GM12878 (cell line): ENCODE measurements around the gene UBXN7. TPM values are rescaled to one million over a fixed set of nuclear protein-coding genes. Genes with fewer than 3 reads are reported as not detected.
A peak's percentile ranks its signal among the peaks of the same experiment; 100 is the strongest.

Experiments
- ATAC-seq: fragments of 200-7000 bp; cut with Tn5 transposase; 3 replicates; pipeline ENCODE4 v1.9.1; 2020; ENCODE audit warnings: mild to moderate bottlenecking, moderate library complexity
- BruUV-seq: library from RNA; stranded (reverse); fragments of 400-500 nt; replicated peaks from 2 replicates; lab custom pipeline; 2021; lab: Mats Ljungman, UMichigan
- CTCF ChIA-PET: fragments of 300-600 bp; sonication (Branson Sonifier 250); formaldehyde crosslinking; extraction: SDS; loops from one replicate; lab custom pipeline; 2021; ENCODE audit warnings: inconsistent platforms; lab: Yijun Ruan, JAX
- POLR2A ChIA-PET: fragments of 350-600 bp; formaldehyde crosslinking; extraction: SDS; loops from one replicate; lab custom pipeline; 2021; ENCODE audit warnings: inconsistent platforms; lab: Charles Lee
- RAD21 ChIA-PET: fragments of 300-600 bp; sonication (Branson Sonifier 250); formaldehyde crosslinking; loops from one replicate; lab custom pipeline; 2023; ENCODE audit warnings: antibody characterized with exemption; ENCODE audit not compliant: unreplicated experiment; lab: Charles Lee
- SMC1A ChIA-PET: fragments of 300-600 bp; sonication (Branson Sonifier 250); formaldehyde crosslinking; loops from one replicate; lab custom pipeline; 2023; ENCODE audit not compliant: unreplicated experiment, uncharacterized antibody; lab: Charles Lee
- DNase-seq: peaks from one replicate; pipeline ENCODE4 v3.0.0-alpha.2; 2011; ENCODE audit warnings: low read depth, low spot score
- FAIRE-seq: peaks from 3 replicates; lab custom pipeline; 2011; peaks lifted over from hg19 to GRCh38; lab: Jason Lieb, UNC
- H2AFZ ChIP-seq: 2 replicates; pipeline ENCODE4 v1.6.0; 2011; ENCODE audit warnings: low read depth, low read length, control low read depth; ENCODE audit not compliant: control insufficient read depth
- H3K27ac ChIP-seq: 2 replicates; pipeline ENCODE4 v1.5.1; 2011; ENCODE audit warnings: control low read depth; ENCODE audit not compliant: control insufficient read depth, insufficient read depth
- H3K27me3 ChIP-seq, 2 experiments: replicated peaks in 1 of 2; 2 replicates each; pipeline versions ENCODE4 v1.6.0 to v1.6.1; 2011; ENCODE audit warnings: low read length in 1 of 2; ENCODE audit not compliant: control insufficient read depth in 2 of 2, insufficient read depth in 2 of 2
- H3K36me3 ChIP-seq, 2 experiments: 2 replicates each; pipeline ENCODE4 v1.5.1; 2011; ENCODE audit warnings: low read length in 1 of 2; ENCODE audit not compliant: control insufficient read depth in 2 of 2, insufficient read depth in 2 of 2
- H3K4me1 ChIP-seq: 2 replicates; pipeline ENCODE4 v1.6.1; 2011; ENCODE audit warnings: mild to moderate bottlenecking, low read length, moderate library complexity, mixed read lengths; ENCODE audit not compliant: control insufficient read depth, insufficient read depth
- H3K4me2 ChIP-seq: 2 replicates; pipeline ENCODE4 v1.6.0; 2011; ENCODE audit warnings: control low read depth; ENCODE audit not compliant: control insufficient read depth, insufficient read depth
- H3K4me3 ChIP-seq: fragments of 200-600 bp; sonication (generic); 2 replicates; pipeline ENCODE4 v1.5.1; 2016
- H3K79me2 ChIP-seq: 2 replicates; pipeline ENCODE4 v1.6.0; 2011; ENCODE audit warnings: low read length; ENCODE audit not compliant: control insufficient read depth, insufficient read depth
- H3K9ac ChIP-seq: 2 replicates; pipeline ENCODE4 v1.8.0; 2011; ENCODE audit warnings: low read length, control low read depth, mixed read lengths; ENCODE audit not compliant: control insufficient read depth, insufficient read depth
- H3K9me3 ChIP-seq: replicated peaks from 3 replicates; pipeline ENCODE4 v1.5.1; 2011; ENCODE audit warnings: mild to moderate bottlenecking, low read length; ENCODE audit not compliant: control insufficient read depth, insufficient read depth
- H4K20me1 ChIP-seq: 2 replicates; pipeline ENCODE4 v1.6.0; 2011; ENCODE audit not compliant: control insufficient read depth, insufficient read depth
- BCL3 ChIP-seq: IDR thresholded peaks from 2 replicates; pipeline ENCODE4 v1.6.1; 2011; ENCODE audit warnings: borderline replicate concordance, low read depth, mild to moderate bottlenecking, moderate library complexity, low read length; ENCODE audit not compliant: insufficient read depth, poor library complexity, severe bottlenecking
- ETV6 ChIP-seq, 2 experiments: fragments of 450-650 bp in 1 of 2; IDR thresholded peaks in 1 of 2; conservative IDR thresholded peaks in 1 of 2; 2 replicates each; pipeline ENCODE4 v1.6.1; 2014; ENCODE audit warnings: antibody characterized with exemption in 1 of 2, borderline replicate concordance in 1 of 2, low read depth in 1 of 2, mild to moderate bottlenecking in 1 of 2, moderate library complexity in 1 of 2
- MTA2 ChIP-seq: fragments of 450-650 bp; IDR thresholded peaks from 2 replicates; pipeline ENCODE4 v1.6.1; 2016; ENCODE audit warnings: low read depth, mild to moderate bottlenecking, moderate library complexity
- STAT1 ChIP-seq: fragments of 450-650 bp; conservative IDR thresholded peaks from 2 replicates; pipeline ENCODE4 v1.6.1; 2014; ENCODE audit warnings: antibody characterized with exemption, mild to moderate bottlenecking
- YY1 ChIP-seq: IDR thresholded peaks from 2 replicates; pipeline ENCODE4 v1.6.1; 2011; ENCODE audit warnings: low read depth, mild to moderate bottlenecking, low read length
- ZBTB4 ChIP-seq: fragments of 450-650 bp; formaldehyde crosslinking; IDR thresholded peaks from 2 replicates; pipeline ENCODE4 v1.4.0; 2022; ENCODE audit warnings: mild to moderate bottlenecking, moderate library complexity
- WGBS: methylation state at CpG from one replicate; pipeline ENCODE4 v1.1.6; 2016; ENCODE audit warnings: low lambda C conversion rate; ENCODE audit not compliant: insufficient replicate concordance, insufficient coverage; ENCODE audit errors: missing lambda C conversion rate; 5-methylcytosine and 5-hydroxymethylcytosine counted together
- in situ Hi-C: fragments of 300-500 bp; cut with MboI; formaldehyde crosslinking; loops from 9 replicates; pipeline ENCODE4 v1.14.3; 2018; ENCODE audit warnings: mixed read lengths
- intact Hi-C: fragments of 100-400 bp; cut with micrococcal nuclease; formaldehyde crosslinking; loops from one replicate; pipeline ENCODE4 v1.14.2; 2022; ENCODE audit not compliant: unreplicated experiment
- polyA plus RNA-seq, 11 experiments: library from polyadenylated mRNA; depleted of rRNA in 4 of 11; unstranded in 6 of 11; stranded (reverse) in 5 of 11; fragments of >200 nt; fragmentation: Nextera tagmentation in 4 of 11; fragmentation: Illumina TruSeq in 1 of 11; extraction: Ambion mirVana in 4 of 11; extraction: Trizol in 1 of 11; gene quantifications; 1 replicate in 1 of 11; 2 replicates in 10 of 11; pipeline versions ENCODE4 v1.2.1 to v1.2.3, GENCODE V29; 2011 to 2016; ENCODE audit warnings: inconsistent platforms in 2 of 11, missing spikeins in 2 of 11, low read depth in 1 of 11
- total RNA-seq, 4 experiments: library from RNA; depleted of rRNA in 3 of 4; stranded (reverse); fragments of >200 nt in 3 of 4; fragmentation: Illumina TruSeq in 1 of 4; extraction: Trizol in 1 of 4; gene quantifications; 2 replicates each; pipeline versions ENCODE4 v1.2.1 to v1.2.3, GENCODE V29; 2013 to 2021

Gene UBXN7
- total and polyA plus RNA-seq, 10 of the 15 experiments (the other 5 are each of a cell fraction or from before 2014, with no cell fraction given), result 4.8 to 78.4 (median 24.9) TPM

GRCh38 chr3:196444500-196444894 lies 12.3 kb upstream of the UBXN7 start:
- no peak overlapping the region for H3K4me3 ChIP-seq
- CTCF ChIA-PET, result interaction anchor here (1.1 to 3.0 kb wide), 6 partner anchors 9 to 191 kb away, joined by 3 to 7 read pairs (median 4); no protein-coding TSS in a partner anchor
- H4K20me1 ChIP-seq, result no peaks in the 10 kb centered on the region
- no peak for ATAC-seq
- H3K4me1 ChIP-seq, result peaks cover 30% of the 10 kb centered on the region
- 0 out of 2 replicates have a peak overlapping the region, but pooled peaks have one; percentile 11 for H3K9ac ChIP-seq
- H2AFZ ChIP-seq, result peak overlapping the region; percentile 83
- H3K4me2 ChIP-seq, result 0 out of 2 replicates have a peak overlapping the region, but pooled peaks have one; percentile 9
- no peaks in the 10 kb centered on the region for H3K27me3 ChIP-seq
- peak in 1 of 2 experiments; percentile 90; a peak in 2 of 4 replicates for TF ChIP-seq ETV6 (conservative IDR thresholded peaks at IDR 0.05 in 1 of 2, IDR thresholded peaks at IDR 0.05 in 1 of 2; ENCODE audit: borderline replicate concordance in 1 of 2, low read depth in 1 of 2)
- TF ChIP-seq MTA2, result no peak
- 0 out of 2 replicates have a peak, but pooled peaks have one; percentile 30 for TF ChIP-seq YY1
- H3K36me3 ChIP-seq, result no peaks in the 10 kb centered on the region
- in situ Hi-C loops, result loop anchor here (25.0 kb wide), 1 partner anchor 1307 kb away; no protein-coding TSS in a partner anchor
- intact Hi-C loops, result loop anchor here (5.0 kb wide), 2 partner anchors 58 to 192 kb away; partner anchors contain the start of gene RNF168
- 35% methylated on average over 2 of the region's 2 CpGs for WGBS
- FAIRE-seq, result no peak
- H3K79me2 ChIP-seq, result no peaks in the 10 kb centered on the region
- no peaks in the 10 kb centered on the region; the same call in 2 of the 3 replicates for H3K9me3 ChIP-seq
- SMC1A ChIA-PET, result interaction anchor here (1.2 to 1.7 kb wide), 3 partner anchors 9 to 191 kb away, joined by 4 to 6 read pairs (median 5); no protein-coding TSS in a partner anchor
- RAD21 ChIA-PET, result interaction anchor here (0.6 to 1.6 kb wide), 3 partner anchors 12 to 189 kb away, joined by 3 to 5 read pairs (median 4); no protein-coding TSS in a partner anchor
- POLR2A ChIA-PET, result no interaction called here
- BruUV-seq, result no TSS peak
- 0 out of 2 replicates have a peak overlapping the region, but pooled peaks have one; percentile 49 for H3K27ac ChIP-seq
- DNase-seq, result no peak

GRCh38 chr3:196440696-196441095 lies 8.5 kb upstream of the UBXN7 start:
- no peaks in the 10 kb centered on the region; the same call in 2 of the 3 replicates for H3K9me3 ChIP-seq
- intact Hi-C loops, result loop anchor here (1.0 to 5.0 kb wide), 3 partner anchors 23 to 188 kb away; partner anchors contain the start of gene RNF168
- BruUV-seq, result no TSS peak
- ATAC-seq, result peak; percentile 78
- in situ Hi-C loops, result loop anchor here (25.0 kb wide), 1 partner anchor 1303 kb away; no protein-coding TSS in a partner anchor
- no peaks in the 10 kb centered on the region for H4K20me1 ChIP-seq
- H3K79me2 ChIP-seq, result no peaks in the 10 kb centered on the region
- ChIA-PET POLR2A (interaction anchor here (0.6 to 2.2 kb wide), 11 partner anchors 8 to 71 kb away, joined by 3 to 9 read pairs (median 4); partner anchors contain the start of genes RNF168 and UBXN7), RAD21 (interaction anchor here (0.6 to 3.2 kb wide), 10 partner anchors 8 to 281 kb away, joined by 3 to 60 read pairs (median 5); partner anchors contain the start of genes RNF168 and UBXN7), CTCF (interaction anchor here (1.4 to 3.0 kb wide), 5 partner anchors 14 to 187 kb away, joined by 3 to 12 read pairs (median 5); no protein-coding TSS in a partner anchor), SMC1A (interaction anchor here (0.7 to 4.0 kb wide), 19 partner anchors 9 to 248 kb away, joined by 3 to 59 read pairs (median 4); partner anchors contain the start of gene UBXN7)
- H3K9ac ChIP-seq, result peak overlapping the region; percentile 54
- H3K4me3 ChIP-seq, result 0 out of 2 replicates have a peak overlapping the region, but pooled peaks have one; percentile 1
- FAIRE-seq, result peak; percentile 85
- no peaks in the 10 kb centered on the region for H3K27me3 ChIP-seq
- H3K4me2 ChIP-seq, result peak overlapping the region; percentile 44
- H2AFZ ChIP-seq, result peak overlapping the region; percentile 68
- TF ChIP-seq ZBTB4 (no peak), STAT1 (no peak), BCL3 (peak; percentile 1)
- H3K36me3 ChIP-seq, result no peaks in the 10 kb centered on the region
- WGBS, result 0% methylated on average over 3 of the region's 3 CpGs
- DNase-seq, result peak; percentile 62
- H3K27ac ChIP-seq, result peak overlapping the region; percentile 95
- peaks cover 34% of the 10 kb centered on the region for H3K4me1 ChIP-seq
